ENCODE data around the gene GRAP2. TPM values are rescaled to one million over a fixed set of nuclear protein-coding genes. Genes with fewer than 3 reads are reported as not detected.

The GRAP2 gene
- total and polyA plus RNA-seq, 10 of the 15 experiments (the other 5 are each of a cell fraction or from before 2014, with no cell fraction given), result 3.3 to 79.1 (median 59.6) TPM

DNA sequence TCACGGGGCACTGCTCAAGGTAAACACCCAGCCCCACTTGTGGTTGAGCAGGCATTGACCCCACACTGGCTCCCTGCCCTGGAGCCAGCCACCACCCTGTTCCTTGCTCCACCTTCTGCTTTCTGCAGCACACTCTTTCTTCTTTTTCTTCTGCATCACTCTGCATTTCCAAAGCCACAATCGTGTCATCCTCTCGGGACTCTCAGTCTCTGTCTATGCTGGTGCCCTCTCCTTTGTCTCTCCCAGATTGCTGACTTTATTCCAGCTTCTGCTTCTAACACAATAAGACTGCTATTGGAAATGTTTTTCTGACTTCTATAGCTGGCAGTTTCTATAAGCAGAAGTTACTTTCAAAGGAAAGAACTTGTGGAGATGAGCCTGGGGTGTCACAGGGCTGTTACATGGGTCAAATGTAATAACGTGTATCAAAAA, 14.4 kb downstream of the GRAP2 start (continued):
- TF ChIP-seq MYC (IDR thresholded peaks at IDR 0.05; ENCODE audit: insufficient read depth, insufficient read length, insufficient replicate concordance, low read length, severe bottlenecking) (no peak), HDGF (IDR thresholded peaks at IDR 0.05) (no peak), NBN (IDR thresholded peaks at IDR 0.05) (no peak), PAX8 (IDR thresholded peaks at IDR 0.05) (no peak), EP300 (IDR thresholded peaks at IDR 0.05; ENCODE audit: borderline replicate concordance in 1 of 2, control insufficient read depth in 1 of 2, low read depth in 2 of 2, low read length in 2 of 2) (no peak), CHD4 (IDR thresholded peaks at IDR 0.05) (no peak), YY1 (IDR thresholded peaks at IDR 0.05; ENCODE audit: low read depth, low read length) (no peak)
- TF ChIP-seq, protein P1, sequence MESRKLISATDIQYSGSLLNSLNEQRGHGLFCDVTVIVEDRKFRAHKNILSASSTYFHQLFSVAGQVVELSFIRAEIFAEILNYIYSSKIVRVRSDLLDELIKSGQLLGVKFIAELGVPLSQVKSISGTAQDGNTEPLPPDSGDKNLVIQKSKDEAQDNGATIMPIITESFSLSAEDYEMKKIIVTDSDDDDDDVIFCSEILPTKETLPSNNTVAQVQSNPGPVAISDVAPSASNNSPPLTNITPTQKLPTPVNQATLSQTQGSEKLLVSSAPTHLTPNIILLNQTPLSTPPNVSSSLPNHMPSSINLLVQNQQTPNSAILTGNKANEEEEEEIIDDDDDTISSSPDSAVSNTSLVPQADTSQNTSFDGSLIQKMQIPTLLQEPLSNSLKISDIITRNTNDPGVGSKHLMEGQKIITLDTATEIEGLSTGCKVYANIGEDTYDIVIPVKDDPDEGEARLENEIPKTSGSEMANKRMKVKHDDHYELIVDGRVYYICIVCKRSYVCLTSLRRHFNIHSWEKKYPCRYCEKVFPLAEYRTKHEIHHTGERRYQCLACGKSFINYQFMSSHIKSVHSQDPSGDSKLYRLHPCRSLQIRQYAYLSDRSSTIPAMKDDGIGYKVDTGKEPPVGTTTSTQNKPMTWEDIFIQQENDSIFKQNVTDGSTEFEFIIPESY (IDR thresholded peaks at IDR 0.05), result no peak
- TF ChIP-seq, protein P2, sequence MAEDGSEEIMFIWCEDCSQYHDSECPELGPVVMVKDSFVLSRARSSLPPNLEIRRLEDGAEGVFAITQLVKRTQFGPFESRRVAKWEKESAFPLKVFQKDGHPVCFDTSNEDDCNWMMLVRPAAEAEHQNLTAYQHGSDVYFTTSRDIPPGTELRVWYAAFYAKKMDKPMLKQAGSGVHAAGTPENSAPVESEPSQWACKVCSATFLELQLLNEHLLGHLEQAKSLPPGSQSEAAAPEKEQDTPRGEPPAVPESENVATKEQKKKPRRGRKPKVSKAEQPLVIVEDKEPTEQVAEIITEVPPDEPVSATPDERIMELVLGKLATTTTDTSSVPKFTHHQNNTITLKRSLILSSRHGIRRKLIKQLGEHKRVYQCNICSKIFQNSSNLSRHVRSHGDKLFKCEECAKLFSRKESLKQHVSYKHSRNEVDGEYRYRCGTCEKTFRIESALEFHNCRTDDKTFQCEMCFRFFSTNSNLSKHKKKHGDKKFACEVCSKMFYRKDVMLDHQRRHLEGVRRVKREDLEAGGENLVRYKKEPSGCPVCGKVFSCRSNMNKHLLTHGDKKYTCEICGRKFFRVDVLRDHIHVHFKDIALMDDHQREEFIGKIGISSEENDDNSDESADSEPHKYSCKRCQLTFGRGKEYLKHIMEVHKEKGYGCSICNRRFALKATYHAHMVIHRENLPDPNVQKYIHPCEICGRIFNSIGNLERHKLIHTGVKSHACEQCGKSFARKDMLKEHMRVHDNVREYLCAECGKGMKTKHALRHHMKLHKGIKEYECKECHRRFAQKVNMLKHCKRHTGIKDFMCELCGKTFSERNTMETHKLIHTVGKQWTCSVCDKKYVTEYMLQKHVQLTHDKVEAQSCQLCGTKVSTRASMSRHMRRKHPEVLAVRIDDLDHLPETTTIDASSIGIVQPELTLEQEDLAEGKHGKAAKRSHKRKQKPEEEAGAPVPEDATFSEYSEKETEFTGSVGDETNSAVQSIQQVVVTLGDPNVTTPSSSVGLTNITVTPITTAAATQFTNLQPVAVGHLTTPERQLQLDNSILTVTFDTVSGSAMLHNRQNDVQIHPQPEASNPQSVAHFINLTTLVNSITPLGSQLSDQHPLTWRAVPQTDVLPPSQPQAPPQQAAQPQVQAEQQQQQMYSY (CRISPR knock-in tag; IDR thresholded peaks at IDR 0.05), result no peak
